Activated CD4-positive, alpha-beta T cell treated with anti-CD3 and anti-CD28 coated beads, Interleukin-2, amount 50 U/mL, for 16 hours (primary cell): ENCODE measurements around the gene NCR3LG1.
A peak's percentile ranks its signal among the peaks of the same experiment; 100 is the strongest.

ENCODE experiments used
- DNase-seq: peaks from one replicate; pipeline ENCODE4 v3.0.0-alpha.2; 2020

Gene NCR3LG1, protein sequence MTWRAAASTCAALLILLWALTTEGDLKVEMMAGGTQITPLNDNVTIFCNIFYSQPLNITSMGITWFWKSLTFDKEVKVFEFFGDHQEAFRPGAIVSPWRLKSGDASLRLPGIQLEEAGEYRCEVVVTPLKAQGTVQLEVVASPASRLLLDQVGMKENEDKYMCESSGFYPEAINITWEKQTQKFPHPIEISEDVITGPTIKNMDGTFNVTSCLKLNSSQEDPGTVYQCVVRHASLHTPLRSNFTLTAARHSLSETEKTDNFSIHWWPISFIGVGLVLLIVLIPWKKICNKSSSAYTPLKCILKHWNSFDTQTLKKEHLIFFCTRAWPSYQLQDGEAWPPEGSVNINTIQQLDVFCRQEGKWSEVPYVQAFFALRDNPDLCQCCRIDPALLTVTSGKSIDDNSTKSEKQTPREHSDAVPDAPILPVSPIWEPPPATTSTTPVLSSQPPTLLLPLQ

GRCh38 chr11:17351510-17352176 is at the start of gene NCR3LG1:
TSS of gene NCR3LG1 (plus strand) at chr11:17351800. CDS start at chr11:17351970, 170 bp downstream.
- DNase-seq, result no peak

GRCh38 chr11:17313349-17314231 is 38.0 kb upstream of the NCR3LG1 start:
- no peak for DNase-seq

DNA sequence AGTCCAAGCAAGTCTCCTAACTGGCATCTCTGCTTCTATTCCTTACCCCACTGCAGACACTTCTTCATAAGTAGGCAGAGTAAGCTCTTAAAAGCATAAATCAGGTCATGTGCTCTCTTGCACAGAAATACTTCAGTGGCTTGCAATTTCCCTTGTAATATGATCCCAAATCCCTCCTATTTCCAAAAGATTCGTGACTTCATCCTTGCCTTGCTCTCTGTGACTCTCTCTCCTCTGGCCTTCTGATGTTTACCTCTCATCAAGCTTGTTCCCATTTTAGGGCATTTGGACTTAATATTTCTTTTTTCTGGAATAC is 37.4 kb upstream of the NCR3LG1 start:
- no peak for DNase-seq

- DNase-seq, result no peak
Observed at GRCh38 chr11:17314904-17315426, 36.6 kb upstream of the NCR3LG1 start.

- DNase-seq, result no peak
Observed at GRCh38 chr11:17328871-17329494, 22.6 kb upstream of the NCR3LG1 start.

- DNase-seq, result no peak
Observed at GRCh38 chr11:17331669-17332068, 19.9 kb upstream of the NCR3LG1 start.

GRCh38 chr11:17333799-17334586 is 17.6 kb upstream of the NCR3LG1 start:
- DNase-seq, result no peak

DNA sequence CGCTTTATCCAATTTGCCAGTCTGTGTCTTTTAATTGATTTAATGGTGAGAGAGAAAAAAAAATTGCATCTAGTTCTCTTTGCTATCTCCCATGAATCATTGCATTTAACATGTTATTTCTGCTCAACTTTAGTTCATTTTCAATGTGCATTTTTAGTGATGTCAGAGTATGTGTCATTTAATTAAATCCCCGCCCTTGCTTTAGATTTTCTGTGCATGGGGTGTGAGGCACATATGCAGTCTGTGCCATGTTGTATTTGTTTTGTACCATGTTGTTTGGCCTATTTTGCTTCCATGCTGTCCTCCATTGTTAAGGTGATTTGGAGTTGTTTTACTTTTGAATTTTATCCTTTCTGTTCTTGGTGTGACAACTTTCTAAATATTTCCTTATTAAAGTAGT is 8.3 kb upstream of the NCR3LG1 start:
- no peak for DNase-seq

- peak; percentile 18 for DNase-seq
Observed at GRCh38 chr11:17343907-17344306, 7.7 kb upstream of the NCR3LG1 start.

DNA sequence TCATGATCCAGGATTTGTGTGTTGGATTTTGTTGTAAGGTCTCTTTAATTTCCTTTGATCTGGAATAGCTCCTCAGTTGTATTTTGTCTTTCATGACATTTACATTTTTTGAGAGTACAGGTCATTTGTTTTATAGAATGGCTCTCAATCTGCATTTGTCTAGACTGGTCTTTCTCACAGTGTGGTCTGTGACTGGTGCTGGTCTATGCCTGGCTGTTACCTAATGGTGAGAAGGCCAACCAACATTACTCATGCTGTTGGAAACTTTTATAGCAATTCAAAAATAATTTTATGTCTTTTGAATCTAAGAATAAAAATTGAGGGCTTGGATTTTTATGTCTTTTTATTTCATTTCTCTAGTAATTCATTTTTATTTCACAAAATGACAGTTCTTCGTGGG is 3.9 kb upstream of the NCR3LG1 start:
- DNase-seq, result no peak

DNA sequence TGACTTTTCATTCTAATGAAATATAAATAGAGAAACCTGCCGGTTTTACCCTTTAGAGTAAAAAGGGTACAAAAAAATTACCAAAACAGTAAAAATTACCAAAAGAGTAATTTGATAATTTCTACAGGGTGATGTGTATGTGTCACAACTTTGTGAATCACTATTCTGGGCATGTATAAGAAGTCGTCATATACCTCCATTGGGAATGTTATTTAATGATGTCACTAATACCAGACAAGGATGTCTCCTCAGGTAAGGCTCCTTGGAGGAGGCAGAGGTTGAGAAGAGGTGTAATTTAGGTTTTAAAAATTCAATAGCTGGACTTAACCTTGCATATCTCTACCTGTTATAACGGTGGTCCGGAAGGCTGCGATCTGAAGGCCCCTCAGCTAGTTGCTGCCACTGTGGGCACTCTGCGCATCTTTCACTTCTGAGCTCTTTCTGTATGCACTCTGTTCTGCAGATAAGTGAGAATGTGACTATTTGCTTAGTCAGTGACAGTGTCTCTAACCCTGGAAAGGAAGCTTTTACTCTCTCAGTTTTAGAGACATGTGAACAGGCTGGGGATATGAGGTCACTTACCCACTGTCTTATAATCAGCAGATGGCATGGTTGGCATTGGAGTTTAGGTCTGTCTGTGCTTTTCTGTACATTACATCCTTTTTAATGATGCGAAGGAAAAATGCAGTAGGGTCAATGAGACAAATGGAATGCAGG is 987 bp upstream of the NCR3LG1 start:
- no peak for DNase-seq

- DNase-seq, result no peak
Observed at GRCh38 chr11:17351172-17351509, 459 bp upstream of the NCR3LG1 start.

GRCh38 chr11:17352950-17353820 is 1.6 kb downstream of the NCR3LG1 start:
- peak; percentile 26 for DNase-seq

GRCh38 chr11:17353821-17354600 is 2.4 kb downstream of the NCR3LG1 start:
- DNase-seq, result no peak

DNA sequence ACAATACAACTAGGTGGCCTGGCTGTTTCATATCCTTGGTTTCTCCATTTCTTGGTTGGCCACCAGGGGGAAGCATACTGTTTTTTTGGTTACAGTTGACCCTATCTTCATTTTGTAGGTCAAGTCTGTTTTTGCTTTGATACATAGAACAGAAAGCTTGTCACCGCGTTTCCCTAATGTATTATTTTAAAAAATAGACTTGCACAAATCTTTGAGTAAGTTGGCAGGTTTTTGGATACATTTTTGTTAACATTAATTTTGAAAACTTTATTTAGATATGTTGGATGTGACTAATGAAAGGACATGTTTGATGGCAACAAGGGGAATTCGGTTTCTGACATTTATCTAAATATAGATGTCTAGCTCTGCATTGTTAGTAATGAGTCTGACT is 3.0 kb downstream of the NCR3LG1 start:
- DNase-seq, result peak; percentile 74

DNA sequence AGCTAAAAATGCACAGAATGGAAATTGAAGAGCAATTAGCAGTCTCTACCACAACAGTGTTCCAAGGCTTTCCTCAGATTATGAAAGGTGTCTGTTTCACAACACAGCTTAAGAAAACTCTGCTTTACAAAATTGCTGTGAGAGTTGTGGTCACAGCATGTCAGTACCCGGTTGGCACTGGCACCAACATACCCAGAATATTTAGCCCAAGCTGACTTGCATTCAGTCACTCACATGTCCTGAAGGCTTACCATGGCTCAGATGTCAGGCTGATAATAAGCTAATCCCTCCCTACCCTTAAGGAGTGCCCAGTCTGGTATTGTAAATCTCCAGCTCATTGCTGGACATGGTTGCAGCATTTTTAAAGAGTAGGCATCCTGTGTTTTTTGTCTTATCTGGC is 14.9 kb downstream of the NCR3LG1 start:
- DNase-seq, result no peak

GRCh38 chr11:17368551-17368950 is 17.0 kb downstream of the NCR3LG1 start:
- DNase-seq, result no peak

DNA sequence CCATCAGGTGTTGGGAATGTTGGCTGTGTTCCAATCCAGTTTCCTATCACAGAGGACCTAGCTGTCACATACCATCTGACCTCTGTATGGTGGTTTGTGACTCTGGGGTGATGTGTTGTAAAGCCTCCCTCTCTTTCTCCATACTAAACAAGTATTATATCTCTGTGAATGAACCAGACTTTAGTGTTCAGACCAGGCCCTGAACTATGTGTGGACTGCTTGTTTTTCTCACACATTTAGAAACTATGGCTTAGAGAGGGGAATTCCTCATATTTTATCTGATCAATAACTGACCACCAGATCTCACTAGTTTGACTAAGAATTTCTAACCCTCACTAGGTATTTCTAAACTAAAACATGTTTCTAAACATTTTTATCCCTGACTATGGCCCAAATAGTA is 17.5 kb downstream of the NCR3LG1 start:
- DNase-seq, result no peak

DNA sequence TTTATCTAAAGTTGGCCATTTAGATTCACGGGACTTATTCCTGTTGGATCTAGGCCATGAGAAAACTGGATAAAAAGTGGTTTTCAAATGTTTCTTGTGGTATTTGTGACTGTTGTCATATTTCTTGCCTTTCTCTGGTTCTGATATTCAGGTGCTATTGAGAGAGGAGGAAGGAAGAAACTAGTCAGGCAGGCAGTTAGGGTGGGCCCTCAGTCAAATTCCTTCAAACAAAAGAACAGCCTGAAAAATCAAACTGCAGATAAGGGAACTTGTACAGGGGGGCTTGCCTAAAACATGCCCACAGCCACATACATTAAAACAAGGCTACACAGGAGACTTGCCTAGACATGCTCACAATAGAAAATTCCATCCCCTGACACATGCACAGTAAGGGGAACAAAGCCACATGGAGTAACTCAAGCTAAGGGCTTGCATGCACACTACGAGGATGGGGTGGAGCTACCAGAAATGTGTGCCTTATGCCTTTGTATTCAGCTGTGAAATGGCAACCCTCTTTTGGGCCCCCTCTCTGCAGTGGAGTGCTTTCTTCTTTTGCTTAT is 18.2 kb downstream of the NCR3LG1 start:
- no peak for DNase-seq
